ENCODE results near the gene UNC13B. TPM values are rescaled to one million over a fixed set of nuclear protein-coding genes. Genes with fewer than 3 reads are reported as not detected.

The UNC13B gene
- polyA plus RNA-seq, 1 experiment = 13.2 TPM

- ChIA-PET POLR2A (no interaction called here), CTCF (no interaction called here)
- H3K36me3 ChIP-seq (ENCODE audit: control insufficient read depth, insufficient read depth, low read length) = no peaks in the 10 kb centered on the region
- no peak overlapping the region for H3K4me3 ChIP-seq (ENCODE audit: low read depth, low read length)
- no peak for DNase-seq (ENCODE audit: low read depth)
- no peaks in the 10 kb centered on the region for H3K27me3 ChIP-seq (ENCODE audit: control insufficient read depth, insufficient read depth, low read length)
- TF ChIP-seq CTCF (IDR thresholded peaks at IDR 0.05; ENCODE audit: insufficient read depth, low read depth, low read length) = no peak
Measured at GRCh38 chr9:35190203-35190602, 28.4 kb downstream of the UNC13B start.

DNA sequence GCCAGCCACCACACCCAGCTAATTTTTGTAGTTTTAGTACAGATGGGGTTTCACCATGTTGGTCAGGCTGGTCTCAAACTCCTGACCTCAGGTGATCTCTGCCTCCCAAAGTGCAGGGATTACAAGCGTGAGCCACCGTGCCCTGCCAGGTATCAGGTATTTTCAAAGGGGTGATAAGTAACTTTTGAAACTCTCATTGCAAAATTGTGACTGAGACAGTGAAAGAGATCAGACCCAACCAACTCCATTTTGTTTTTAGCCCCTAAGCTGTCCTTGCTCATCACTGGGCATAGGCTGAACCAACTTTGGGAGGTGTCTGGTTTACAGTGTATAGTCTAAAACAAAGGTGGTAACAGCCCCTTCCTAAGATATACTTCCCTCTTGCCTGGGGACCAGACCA, 29.3 kb downstream of the UNC13B start:
- Histone ChIP-seq H3K4me3 (ENCODE audit: low read depth, low read length) (no peak overlapping the region), H3K36me3 (ENCODE audit: control insufficient read depth, insufficient read depth, low read length) (no peaks in the 10 kb centered on the region), H3K27me3 (ENCODE audit: control insufficient read depth, insufficient read depth, low read length) (no peaks in the 10 kb centered on the region)
- no peak for DNase-seq (ENCODE audit: low read depth)
- no peak for TF ChIP-seq CTCF (IDR thresholded peaks at IDR 0.05; ENCODE audit: insufficient read depth, low read depth, low read length)
- ChIA-PET CTCF (no interaction called here), POLR2A (no interaction called here)

DNA sequence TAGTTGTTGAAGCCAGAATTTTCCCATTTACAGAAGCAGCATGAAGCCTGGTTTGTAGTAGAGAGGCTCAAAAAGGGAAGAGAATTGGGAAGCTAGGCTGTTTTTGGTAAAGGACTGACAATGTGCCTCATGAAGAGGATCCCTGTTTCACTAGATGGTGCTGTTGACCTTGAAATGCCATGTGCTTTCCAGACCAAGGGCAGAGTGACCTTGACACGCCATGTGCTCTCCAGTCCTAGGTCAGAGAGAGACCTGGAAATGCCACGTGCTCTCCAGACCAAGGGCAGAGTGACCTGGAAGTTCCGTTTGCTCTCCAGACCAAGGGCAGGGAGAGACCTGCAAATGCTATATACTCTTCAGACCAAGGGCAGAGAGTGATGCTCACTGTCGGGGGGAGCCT, 32.0 kb downstream of the UNC13B start:
- no peaks in the 10 kb centered on the region for H3K36me3 ChIP-seq (ENCODE audit: control insufficient read depth, insufficient read depth, low read length)
- no peak for TF ChIP-seq CTCF (IDR thresholded peaks at IDR 0.05; ENCODE audit: insufficient read depth, low read depth, low read length)
- POLR2A ChIA-PET = no interaction called here

GRCh38 chr9:35195683-35196082, 33.9 kb downstream of the UNC13B start:
- no peak for DNase-seq (ENCODE audit: low read depth)
- POLR2A ChIA-PET = no interaction called here
- Histone ChIP-seq H3K4me3 (ENCODE audit: low read depth, low read length) (no peak overlapping the region), H3K36me3 (ENCODE audit: control insufficient read depth, insufficient read depth, low read length) (no peaks in the 10 kb centered on the region), H3K27me3 (ENCODE audit: control insufficient read depth, insufficient read depth, low read length) (no peaks in the 10 kb centered on the region)
- CTCF ChIA-PET = interaction anchor here (1.2 kb wide), 1 partner anchor 296 kb away, joined by 3 read pairs; no protein-coding TSS in a partner anchor
- TF ChIP-seq CTCF (IDR thresholded peaks at IDR 0.05; ENCODE audit: insufficient read depth, low read depth, low read length) = no peak

More for the DNA sequence above, 32.0 kb downstream of the UNC13B start:
- H3K4me3 ChIP-seq (ENCODE audit: low read depth, low read length) = no peak overlapping the region
- CTCF ChIA-PET = interaction anchor here (1.7 kb wide), 1 partner anchor 32 kb away, joined by 5 read pairs; the partner anchor contains the start of gene UNC13B
- DNase-seq (ENCODE audit: low read depth) = no peak
- H3K27me3 ChIP-seq (ENCODE audit: control insufficient read depth, insufficient read depth, low read length) = no peaks in the 10 kb centered on the region

GRCh38 chr9:35198191-35198590, 36.4 kb downstream of the UNC13B start:
- no peaks in the 10 kb centered on the region for H3K27me3 ChIP-seq (ENCODE audit: control insufficient read depth, insufficient read depth, low read length)
- no peak for DNase-seq (ENCODE audit: low read depth)
- no peak overlapping the region for H3K4me3 ChIP-seq (ENCODE audit: low read depth, low read length)
- ChIA-PET CTCF (no interaction called here), POLR2A (no interaction called here)
- TF ChIP-seq CTCF (IDR thresholded peaks at IDR 0.05; ENCODE audit: insufficient read depth, low read depth, low read length) = no peak
- no peaks in the 10 kb centered on the region for H3K36me3 ChIP-seq (ENCODE audit: control insufficient read depth, insufficient read depth, low read length)

Data from BJ (cell line).